CD4-positive, alpha-beta T cell treated with Interleukin-15 for 1 hour (primary cell): ENCODE data around the gene MAML2.

Experiments used
- DNase-seq: peaks from one replicate; pipeline ENCODE4 v3.0.0-alpha.2; 2020

The MAML2 gene

DNA sequence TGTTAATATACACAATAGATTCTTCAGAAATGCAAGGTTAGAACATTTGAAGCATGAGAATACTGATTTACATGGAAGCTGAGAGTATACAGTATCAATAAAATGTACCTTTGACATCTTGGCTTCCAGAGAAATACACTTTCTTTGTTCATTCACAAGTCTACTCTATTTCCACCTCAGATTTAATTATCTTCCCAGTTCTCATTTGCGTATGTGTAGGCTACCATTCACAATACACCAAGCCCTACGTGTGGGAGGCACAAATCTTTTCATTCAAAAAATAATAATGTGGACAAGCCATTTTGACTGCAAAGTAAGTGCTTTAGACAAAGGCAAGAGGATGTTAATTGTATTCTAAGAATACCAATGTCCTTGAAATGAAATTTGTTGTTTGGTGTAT, 286.4 kb downstream of the MAML2 start:
- no peak for DNase-seq

DNA sequence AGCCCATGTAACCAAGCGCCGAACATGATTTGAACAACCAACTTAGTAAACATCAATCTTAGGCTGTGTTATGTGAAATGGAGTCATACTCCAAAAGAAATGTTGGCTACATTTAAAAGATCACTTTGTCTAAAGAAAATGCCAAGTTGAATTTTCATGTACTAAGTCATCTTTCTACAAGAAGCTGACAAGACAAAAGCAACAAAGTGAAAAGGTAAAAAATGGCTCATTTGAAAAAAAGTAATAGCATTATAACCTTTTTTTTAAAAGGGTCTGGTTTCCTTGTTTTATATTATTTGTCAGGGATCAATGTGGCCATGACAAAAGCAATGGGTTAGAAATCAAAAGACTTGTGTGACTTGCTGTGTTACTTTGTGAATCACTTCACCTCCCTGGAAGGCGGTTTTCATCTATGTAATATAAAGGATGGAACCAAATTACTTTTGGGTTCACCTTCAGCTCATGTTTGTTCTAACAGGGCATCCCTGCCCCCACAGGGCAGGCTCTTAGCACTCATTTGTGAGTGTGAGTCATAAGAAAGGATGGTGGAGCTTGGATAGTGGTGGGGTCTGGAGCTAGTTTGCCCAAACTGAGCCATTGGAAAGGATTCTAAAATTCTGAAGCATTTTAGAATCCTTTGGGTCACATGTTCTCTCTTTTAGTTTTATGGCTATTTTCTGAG, 287.1 kb downstream of the MAML2 start:
- DNase-seq: no peak

DNA sequence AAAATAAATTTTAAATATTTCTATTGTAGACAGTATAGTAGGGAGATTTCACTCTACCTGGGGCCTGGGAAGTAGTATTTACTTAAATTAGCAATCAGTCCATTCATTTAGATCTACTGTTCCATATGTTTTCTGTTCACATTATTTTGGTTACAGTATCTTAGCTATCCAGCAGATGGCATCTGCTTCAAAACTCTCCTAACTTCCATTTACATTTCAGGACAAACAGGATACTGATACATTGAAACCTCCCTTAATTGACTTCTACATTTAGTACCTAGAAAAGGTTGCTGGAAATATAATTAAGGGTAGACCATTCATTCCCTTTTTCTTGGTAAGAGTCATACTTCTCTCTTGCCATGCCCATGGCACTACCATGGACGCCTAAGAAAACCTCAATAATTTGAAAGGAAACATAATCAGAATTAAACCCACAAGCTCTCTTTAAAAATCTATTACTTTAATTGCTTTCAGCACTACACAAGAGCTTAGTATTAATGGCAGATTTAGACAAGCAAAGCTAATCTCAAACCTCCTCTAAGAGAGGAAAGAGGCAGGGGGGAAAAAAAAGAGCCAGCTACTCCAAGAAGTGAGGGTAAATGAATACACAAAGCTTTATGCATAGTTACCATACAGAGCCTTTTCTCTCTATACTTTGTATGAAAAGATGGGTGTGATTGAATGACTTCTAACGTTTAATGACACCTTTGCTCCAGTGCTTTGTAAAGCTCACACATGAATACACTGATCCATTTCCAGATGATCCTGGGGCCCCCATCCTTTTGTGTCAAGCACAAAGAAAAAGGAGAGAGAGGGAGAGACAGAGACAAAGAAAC, 287.9 kb downstream of the MAML2 start:
- DNase-seq: no peak

DNA sequence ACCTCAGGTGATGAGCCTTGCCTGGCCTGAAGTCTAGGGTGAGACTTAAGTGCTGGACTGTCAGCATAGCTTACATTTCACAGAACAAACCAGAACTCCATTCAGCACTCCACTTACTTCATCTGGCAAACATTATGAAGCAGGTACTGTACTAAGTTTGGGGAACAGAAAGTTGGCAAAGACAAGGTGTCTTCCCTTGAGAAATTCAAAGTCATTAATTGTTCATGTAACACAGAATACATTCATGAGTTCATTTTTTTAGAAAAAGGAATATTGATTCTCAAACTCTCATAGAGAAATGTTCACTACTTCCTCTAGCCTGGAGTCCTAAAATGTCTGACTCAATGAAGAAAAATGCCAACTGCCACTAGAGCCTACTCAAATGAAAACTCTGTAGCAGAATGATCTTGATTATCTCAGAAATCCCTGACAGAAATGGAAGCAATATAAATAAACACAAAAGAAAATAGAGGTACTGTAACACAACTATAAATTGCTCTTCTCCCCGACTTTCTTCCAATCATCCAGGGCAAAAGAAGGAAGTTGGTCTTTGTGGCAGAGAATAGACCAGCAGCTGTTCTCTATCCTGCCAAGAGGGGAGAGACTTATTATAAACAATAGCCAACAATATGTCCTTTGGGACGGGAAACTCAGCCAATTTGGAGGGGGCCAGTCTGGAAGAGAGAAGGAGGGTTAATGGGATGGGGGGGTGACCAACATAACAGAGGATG, 289.9 kb downstream of the MAML2 start:
- DNase-seq: no peak

DNA sequence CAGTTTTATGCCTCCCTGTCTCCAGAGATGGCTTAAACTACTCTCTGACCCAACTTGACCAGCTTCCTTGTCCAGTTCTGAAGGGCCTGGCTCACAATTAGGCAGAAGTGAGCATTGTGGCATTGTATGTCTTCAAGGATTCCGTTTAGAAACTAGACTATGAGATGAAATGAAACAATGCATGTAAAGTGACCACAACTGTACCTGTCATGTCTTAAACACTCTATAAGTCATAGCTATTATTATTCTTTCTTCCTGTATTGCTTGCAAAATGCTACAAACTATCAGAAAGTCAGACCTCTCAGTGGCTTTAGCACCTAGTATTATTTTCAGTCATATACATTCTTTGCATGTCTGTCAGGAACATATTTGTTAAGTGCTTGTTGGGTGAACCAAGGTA, 291.2 kb downstream of the MAML2 start:
- DNase-seq: no peak

DNA sequence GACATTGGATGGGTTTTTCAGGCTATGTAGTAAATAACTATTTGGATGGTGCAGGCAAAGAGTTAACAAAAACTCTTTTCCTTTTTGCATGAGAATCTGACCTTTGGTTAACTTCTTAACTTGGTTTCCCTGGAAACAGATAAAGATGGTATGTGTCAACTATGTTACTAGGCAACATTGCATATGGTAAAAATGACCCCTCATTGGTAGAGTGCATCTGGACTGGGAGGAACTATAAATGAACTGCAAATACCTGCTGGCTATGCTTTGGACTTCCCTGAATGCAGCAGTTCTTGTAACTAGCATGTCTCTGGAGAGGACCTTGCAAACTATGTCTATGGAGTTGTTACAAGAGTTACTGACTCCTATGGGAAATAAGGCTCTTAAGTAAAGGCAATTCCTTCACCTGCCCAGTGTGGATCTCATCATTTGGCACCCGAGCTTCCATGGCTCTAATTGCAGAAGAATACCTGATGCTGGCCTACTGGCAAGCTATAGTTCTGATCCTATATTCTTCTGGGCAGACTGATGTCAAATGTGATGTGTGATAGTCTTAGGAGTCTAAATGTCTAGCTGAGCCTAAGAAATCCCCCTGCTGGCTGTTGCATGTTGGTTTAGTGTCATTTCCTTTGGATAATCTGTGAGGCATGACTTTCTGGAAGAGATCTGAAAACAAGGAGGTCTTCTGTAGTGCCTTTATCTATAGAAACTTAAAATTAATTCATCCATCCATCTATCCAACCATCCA, 292.4 kb downstream of the MAML2 start:
- DNase-seq: no peak

DNA sequence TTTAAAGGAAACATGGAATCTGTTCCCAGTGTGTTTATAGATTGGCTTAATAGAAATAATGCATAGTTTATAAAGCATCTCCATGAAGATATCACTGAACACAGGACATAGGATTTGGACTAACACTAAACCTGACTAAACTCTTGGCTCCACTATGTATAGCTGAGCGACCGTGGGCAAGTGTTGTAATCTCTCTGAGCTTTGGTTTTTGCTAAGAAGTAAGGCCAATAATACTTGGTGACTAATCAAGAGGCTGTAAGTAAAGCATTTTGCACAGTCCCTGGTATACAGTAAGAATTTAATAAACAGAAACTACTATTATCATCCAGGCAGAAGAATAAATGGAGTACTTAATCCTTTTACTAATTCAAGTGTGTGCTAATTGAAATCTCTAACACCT, 293.6 kb downstream of the MAML2 start:
- no peak for DNase-seq

DNA sequence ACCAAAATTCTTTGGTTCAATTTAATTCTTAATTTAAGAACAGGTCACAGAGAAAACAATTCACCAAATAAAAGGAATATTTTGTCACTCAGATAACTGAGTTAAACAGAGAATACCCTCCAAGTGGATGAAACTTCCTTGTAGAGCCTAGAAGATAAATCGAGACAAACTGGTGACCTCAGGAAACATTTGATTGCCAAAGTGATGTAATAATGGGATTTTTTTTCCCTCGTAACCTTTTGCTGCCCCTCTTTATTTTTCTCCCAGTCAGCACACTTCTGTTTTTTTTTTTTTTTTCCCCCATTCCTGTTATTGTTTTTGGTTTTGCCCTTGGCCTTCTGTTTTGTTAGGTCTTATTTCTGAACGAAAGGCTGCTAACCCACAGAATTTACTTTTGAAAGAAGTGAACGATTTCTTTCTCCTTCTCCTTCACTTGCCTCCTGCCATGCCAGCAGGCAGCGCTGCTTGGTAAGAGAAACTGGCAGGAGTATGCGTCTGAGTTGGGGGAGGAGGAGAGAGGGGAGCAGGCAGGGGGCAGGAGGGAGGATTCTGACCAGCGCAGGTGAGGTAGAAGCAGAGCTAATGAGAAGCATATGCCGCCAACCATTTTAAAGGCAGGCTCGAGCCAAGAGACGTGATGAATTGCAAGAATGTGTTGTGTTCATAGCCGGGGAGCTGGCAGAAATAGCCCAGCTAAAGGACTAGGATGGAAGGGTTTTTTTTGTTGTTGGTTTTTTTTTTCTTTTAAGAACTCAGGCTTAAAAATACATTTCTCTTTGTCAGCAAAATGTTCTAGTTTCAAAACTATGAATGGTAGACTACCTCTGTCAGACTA, 297.2 kb downstream of the MAML2 start:
- no peak for DNase-seq

DNA sequence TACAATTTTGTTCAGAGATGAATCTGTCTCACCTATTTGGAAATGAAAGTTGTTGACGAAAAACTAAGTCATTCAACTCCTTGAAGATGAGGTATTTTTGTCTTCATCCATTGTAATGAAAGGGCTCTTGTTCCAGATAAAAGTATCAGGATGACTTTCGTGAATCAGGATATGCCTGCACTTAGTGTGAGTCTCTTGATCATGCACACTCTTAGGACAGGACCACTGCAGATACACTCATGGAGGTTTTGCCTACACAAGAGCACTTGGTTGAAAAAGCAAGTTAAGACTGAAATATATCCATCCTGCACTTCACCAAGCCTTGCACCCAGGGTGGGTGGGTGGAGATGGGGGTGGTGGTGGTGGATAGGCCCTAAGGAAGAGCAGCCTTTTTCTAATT, 298.2 kb downstream of the MAML2 start:
- no peak for DNase-seq

DNA sequence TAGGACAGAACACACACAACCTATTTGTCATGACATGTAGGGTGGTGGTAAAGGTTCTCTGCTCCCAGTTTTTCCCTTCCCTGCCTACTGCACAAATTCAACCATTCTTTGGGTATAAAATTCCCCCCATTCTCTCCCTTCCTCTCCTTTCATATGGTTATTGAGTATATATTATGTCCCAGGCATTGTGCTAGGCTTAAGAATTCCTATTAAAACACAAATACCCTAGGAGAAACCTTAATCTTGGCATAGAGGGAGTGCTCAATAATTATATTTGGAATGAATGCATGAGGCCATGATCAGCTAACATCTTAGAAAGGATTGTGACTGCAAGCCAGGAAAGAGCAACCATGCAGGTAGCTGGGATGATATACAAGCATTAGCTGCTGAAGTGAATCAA, 298.7 kb downstream of the MAML2 start:
- no peak for DNase-seq

DNA sequence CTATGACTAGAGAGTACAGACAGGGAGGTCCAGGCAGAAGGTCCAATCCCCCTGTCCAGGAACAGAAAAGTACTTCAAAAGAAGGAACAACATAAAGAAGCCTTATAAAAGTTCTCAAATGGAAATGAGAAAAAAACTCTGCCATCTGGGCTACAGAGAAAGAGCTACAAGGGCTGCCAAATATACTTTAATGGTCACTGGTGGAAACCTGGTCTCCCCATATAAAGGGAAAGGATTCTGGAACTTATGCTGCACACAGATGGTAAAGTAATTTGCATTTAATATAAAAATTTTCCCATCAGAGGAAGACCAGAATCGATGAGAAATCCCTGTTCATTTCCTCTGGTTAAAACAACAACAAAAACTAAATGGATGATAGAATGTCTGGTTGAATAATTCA, 299.7 kb downstream of the MAML2 start:
- no peak for DNase-seq

DNA sequence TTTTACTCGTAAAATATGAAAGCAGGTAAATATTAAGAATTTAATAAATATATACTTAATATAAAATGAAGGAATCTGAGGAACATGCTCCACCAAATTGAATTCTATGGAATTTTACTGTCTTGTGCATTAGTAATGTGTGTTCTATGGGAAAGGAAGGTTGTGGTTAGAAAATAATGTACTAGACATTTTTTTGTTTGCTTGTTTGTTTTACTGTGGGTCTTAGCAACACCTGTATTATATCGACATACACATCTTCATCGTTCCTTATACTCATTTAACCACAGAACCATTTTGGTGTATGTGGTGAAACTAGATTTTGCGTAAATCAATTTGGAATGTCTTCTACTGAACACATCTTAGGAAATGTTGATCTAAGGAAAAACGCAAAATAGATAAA, 304.9 kb downstream of the MAML2 start:
- no peak for DNase-seq

DNA sequence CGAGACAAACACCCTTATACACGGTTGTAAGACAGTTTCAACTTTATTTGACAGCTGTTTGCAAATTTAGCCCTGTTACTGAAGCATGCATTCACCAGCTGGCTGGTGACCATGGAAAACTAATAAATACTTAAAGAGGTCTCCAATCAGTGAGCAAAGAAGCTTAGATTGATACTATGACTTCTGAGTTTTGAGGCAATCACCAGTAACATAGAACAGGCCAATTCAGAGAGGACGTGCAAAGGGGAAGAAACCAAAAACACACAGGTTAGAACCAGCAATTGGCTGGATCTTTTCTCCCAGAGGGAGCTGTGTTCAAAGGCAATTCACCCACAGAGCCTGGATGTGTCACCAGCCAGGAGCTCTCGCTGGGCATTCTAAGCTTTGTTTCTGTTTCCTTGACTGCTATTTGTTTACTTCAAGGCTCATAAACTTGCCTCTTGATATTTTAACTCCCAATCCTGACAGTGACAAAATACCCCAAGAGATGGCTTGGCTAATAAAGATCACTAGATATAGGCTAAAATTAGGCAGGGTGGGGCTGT, 305.5 kb downstream of the MAML2 start:
- no peak for DNase-seq

DNA sequence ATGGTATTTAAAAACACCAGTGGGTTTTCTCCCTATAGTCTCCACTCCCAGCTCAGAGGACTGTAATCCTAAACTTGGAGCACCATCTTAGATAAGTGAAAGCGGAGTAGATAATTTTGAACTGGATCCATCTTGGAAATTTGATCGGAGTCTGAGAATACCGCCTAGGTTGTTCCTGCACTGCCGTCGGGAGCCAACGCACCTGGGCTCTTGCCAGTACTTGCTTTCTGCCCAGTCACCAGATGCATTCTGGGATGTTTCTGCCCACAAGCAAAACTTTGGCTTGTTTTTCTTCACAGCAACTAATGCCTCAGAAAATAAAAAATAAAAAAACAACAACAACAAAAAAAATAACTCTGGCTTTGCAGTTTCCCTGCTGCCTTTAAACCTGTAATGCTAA, 306.1 kb downstream of the MAML2 start:
- no peak for DNase-seq

DNA sequence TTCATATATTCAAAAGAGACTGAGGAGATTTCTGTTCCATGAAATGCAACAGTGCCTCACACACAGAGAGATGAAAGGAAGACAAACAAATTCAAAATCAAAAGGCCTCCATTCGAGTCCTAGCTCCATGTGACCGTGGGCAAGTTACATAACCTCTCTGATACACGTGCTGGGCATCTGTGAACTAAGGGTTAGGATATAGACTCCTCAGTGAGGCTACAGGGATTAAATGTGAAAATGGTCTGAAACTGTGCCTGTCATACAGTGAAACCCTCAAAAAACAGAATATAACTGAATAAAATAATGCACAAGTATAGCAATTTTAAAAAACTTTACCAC, 307.3 kb downstream of the MAML2 start:
- DNase-seq: no peak

DNA sequence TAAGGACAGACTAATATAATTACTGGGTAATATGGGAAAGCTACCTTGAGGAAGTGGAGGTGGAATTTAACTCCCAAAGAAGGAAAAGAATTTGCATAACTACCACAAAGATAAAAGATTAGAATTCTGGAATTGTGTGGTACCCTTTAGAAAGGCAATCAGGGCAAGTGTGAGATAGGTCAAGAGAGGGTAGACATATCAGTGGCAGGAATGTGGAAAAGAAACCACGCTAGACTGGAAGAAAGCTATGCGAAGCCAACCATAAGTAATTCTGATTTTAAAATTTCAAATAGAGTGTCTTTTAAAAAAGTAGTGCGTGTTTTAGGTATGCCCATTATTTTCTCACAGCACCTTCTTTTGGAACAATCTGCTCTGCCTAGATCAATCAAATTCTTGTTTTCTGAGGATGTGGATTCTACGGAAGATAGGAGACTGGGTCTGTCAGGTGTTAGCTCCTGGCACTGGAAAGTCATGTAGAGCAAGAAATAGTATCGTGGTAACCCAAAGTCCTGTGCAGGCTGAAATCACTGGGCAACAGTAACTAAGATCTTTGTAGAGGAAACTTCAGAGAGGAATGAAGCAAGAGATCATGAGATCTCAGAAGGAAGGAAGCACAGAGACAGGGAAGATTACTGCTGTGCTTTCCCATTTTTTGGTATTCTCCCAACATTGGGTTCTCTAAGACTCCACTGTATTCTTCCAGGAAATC, 307.8 kb downstream of the MAML2 start:
- no peak for DNase-seq

DNA sequence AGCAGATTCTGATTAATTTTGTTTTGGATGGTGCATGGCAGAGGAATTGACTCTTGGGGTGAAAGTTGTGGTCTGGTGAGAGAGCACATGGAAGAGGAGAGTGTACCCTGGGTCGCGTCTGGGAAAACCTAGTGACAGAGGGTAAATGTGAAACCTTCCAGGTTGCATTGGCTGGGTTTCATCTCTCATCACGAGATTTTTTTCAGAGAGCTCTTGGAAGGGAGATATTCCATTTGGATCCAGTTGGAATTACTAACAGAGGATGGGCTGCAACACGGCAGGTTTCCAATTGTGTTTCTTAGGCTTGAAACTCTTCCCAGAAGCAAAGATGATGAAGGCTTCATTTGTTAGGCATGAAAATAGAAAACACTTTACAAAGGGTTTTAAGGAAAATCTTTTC, 309.4 kb downstream of the MAML2 start:
- DNase-seq: no peak

DNA sequence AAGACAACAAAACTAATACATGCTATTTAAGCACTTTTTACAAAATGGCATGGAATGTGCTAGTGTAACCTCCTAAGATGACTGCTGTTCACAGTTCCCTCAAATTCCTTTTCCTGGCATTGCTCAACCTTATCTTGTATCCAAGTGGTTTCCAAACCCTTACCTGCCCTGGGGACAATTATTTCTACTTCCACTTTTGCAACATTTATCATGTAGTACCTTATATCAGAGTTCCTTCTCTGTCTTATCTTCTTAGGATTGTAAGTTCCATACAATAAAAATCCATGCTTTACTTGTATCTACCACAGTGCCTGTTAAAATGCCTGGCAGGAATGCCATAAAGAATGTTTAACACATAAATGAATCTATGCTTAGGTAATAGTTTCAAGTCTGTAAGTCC, 309.9 kb downstream of the MAML2 start:
- no peak for DNase-seq

DNA sequence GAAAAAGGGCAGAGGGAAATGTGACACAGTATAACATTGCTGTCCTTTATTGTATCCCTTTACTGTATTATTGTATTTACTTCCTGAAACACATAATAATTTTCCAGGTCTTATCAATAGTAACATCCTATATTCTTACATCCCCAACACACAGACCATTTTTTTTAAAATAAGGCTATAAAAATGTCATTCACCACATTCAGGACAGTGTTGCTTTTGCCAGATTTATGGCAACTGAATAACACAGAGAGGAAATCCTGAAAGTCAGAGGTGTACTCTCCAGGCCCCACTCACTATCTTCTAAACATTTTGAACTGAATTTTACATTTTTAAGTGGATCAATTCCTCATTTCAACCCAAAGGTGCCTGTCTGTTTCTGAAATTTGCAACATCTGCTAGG, 314.2 kb downstream of the MAML2 start:
- DNase-seq: no peak

DNA sequence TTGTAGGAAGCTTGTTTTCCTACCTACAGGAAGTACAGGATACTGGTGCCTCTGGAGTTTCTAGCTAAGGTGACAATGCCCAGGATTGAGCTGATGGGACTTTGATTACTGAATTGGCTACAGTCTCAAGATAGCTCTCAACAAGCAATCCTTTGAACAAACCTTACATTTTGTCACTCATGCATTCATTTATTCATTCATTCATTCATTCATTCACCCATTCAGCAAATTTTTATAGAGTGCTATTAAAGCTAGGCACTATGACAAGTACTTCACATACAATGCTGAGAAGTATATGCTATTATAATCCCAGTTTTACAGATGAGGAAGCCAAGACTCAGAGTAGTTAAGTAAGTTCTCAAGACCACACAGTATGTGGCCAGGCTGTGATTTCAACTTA, 316.0 kb downstream of the MAML2 start:
- no peak for DNase-seq

DNA sequence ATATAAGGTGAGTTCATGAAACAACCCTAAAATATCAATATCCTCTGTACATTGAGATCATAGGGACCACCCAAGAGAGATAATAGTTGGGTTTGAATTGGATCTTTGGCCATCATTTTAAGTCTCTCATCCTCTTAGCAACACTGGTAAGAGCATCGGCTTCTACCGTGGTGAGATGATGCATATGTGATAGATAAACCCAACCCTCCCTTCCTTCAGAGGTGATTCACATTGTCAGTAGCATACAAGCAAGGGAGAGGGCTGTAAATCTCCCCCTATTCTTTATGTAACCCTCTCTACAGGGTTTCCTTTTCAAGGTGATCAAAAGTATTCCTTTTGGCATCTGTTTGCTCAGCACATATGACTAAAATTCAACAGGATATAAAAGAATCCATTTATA, 316.7 kb downstream of the MAML2 start:
- no peak for DNase-seq

DNA sequence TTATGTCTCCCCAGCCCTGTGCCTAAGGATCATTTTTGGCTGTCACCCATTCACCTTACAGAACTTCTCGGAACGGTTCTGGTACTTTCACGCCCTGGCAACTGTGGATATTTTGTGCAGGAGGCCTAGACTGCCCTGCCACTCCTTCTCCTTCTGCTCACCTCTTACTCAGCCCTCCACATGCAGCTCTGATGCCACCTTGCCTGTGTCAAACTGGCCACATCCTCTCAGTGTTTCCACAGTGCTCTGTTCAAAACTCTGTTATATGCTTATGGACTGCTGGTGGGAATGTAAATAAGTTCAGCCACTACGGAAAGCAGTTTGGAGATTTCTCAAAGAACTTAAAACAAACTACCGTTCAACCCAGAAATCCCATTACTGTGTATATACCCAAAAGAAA, 318.3 kb downstream of the MAML2 start:
- DNase-seq: no peak
